Erythroblast (primary cell): Measurements from ENCODE around the gene PARD6G.

Experiments
- DNase-seq, 2 experiments: peaks; one replicate each; lab custom pipeline; 2025; lab: John Stamatoyannopoulos, UW
- GATA1 ChIP-seq: IDR thresholded peaks from 2 replicates; pipeline ENCODE4 v1.6.1; 2011; ENCODE audit warnings: low read depth, mild to moderate bottlenecking, control low read depth, low read length, moderate library complexity
- POLR2A ChIP-seq: IDR thresholded peaks from 2 replicates; pipeline ENCODE4 v1.6.1; 2011; ENCODE audit warnings: mild to moderate bottlenecking, low read length

Gene PARD6G

DNA sequence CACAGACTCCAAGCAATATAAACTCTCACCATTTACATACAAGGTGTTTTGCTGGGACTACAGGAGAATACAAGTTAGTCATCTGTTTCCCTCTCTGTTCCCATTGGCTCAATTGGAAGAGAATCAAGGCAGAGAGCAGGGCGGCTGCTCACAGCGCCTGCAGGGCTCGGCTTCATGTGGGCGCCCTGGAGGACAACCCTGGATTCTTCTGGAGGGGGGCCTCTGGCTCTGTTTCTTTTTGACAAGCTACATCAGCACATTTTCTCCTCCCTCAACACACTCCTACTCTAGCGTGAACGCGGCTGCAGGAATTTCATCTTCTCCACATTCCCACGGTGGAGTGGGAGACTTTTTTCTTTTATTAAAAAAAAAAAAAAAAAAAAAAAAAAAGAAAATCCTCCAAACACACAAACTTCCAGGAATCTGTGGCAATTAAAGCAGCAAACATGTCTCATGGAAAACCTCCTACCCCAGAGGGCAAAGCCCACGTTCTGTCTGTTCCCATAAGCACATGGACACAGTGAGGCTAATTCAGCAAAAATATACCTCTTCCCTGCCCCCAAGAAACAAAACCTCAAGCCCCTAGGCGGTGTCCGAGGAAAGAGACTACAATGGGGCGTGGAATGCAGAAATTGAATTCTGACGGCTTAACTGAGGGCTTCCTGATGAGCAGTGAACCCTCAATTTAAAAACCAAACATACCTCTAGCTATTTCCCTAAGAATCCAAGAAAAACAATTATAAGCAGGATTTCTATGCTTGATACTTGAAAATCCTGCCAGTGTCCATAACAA, 50.6 kb downstream of the PARD6G start:
- no peak for DNase-seq
- TF ChIP-seq GATA1, result no peak
- no peak for TF ChIP-seq POLR2A

DNA sequence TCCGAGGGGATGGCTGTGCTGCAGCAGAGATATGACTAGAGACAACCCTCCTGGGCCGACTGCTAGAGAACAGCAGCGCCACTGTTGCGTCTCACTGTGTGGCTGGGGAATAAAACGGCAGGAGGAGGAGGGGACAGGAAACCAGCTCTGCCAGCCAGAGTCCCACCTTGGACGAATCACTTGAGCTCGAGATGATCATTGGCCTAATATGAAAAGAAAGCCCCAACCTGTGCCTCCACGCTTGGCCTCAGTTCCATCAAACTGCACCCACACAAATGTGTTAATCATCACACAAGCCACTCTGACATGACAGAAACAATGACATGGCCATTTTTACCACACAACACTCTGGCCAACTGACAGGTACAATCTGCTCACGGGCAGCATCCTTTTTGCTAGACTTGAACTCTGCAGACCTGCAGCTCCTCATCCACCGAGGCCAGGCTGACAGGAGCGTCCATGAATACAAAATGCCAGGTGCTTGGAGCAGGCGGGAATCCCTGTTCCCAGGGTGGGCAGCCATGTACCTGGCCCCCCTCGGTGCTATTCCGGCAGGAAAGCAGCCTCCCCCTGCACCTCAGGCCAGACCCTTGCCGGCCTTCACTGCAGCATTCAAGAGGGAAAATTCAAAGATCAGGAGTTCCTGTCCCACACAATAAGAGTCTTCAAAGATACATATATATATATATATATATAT, 52.3 kb downstream of the PARD6G start:
- no peak for DNase-seq
- TF ChIP-seq GATA1, result no peak

DNA sequence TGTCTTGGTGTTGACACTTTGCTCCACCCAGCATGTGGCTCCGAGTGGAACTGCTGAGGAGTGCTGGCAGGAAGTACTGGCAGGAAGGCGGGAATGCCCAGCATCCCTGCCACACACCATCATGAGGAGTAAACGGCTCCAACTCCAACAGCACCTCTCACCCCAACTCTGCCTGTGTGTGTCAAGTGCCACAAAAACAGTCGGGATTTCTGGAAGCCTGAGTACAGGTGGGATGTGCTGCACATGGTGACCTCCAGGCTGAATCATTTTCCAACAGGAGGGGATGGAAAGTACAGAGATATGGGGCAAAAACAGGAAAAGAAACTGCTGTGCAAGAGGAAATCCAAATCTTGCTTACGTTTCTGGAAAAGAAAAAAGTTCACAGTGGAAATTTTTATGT, 53.6 kb downstream of the PARD6G start:
- TF ChIP-seq POLR2A (no peak), GATA1 (no peak)
- no peak for DNase-seq

GRCh38 chr18:80192653-80193385, 54.5 kb downstream of the PARD6G start:
- TF ChIP-seq GATA1, result no peak
- TF ChIP-seq POLR2A, result no peak
- DNase-seq, result no peak

GRCh38 chr18:80191907-80192652, 55.2 kb downstream of the PARD6G start:
- DNase-seq, result no peak
- TF ChIP-seq POLR2A (no peak), GATA1 (no peak)

- DNase-seq, result no peak
- TF ChIP-seq GATA1, result no peak
- no peak for TF ChIP-seq POLR2A
Observed at GRCh38 chr18:80191264-80191663, 56.0 kb downstream of the PARD6G start.

DNA sequence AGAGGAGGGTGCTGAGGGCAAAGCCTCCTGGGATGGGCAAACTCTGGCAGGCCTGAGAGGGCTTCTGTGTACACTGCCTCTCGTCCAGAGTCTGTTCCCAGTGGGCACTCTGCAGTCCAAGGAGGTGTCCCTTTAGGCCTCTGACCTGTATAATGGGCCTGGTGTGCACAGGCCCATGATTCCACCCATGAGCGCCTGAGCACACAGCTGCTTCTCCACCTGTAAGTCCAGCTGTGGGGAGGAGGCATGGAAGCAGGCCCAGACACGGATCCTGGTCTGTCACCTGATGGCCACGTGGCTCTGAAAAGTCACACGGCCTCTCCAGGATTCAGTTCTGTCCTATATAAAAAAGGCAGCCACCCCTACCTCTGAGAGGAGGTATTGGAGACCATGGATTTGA, 57.0 kb downstream of the PARD6G start:
- no peak for DNase-seq
- TF ChIP-seq GATA1 (no peak), POLR2A (no peak)

GRCh38 chr18:80189531-80189865, 57.8 kb downstream of the PARD6G start:
- no peak for DNase-seq
- TF ChIP-seq GATA1 (no peak), POLR2A (no peak)

DNA sequence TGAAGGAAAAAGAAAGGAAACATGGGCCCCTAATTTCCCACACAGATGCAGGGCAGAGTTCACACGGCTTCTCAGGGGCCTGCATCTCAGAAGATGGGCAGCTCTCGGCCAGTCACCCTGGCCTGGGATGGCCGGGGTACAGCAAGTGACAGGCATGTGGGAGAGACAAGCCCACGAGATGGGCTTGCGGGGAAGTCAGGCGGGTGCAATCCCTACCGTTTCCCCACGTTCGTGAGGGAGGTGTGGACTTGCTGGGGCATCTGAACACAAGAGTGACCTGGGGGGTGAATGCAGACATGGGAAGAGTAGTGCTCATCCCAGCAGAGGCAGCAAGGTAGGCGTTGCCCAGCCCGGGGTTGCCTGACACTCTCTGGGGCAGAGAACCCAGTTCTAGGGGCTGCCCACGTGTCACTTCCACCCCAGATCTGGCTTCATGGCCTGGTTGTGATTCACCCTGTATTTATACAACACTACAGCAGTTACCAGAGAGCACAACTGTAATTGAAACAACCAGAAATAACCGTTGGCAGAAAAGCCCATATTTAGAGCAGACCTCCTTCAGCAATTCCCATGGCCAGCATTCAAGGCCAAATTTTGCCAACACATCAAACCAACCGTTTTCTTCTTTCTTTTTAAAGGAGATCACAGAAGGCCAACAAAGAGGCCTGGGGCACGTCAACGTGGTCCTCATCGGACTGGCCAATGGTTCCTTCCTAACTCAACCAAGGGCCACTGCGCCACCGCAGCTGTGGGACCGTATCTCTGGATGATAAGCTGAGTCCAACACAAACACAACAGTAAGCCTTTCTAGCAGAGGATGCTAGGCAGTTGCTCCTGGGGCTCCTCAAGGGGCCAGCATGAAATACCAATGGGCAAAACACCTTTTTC, 58.4 kb downstream of the PARD6G start:
- no peak for DNase-seq
- no peak for TF ChIP-seq POLR2A
- TF ChIP-seq GATA1, result no peak

DNA sequence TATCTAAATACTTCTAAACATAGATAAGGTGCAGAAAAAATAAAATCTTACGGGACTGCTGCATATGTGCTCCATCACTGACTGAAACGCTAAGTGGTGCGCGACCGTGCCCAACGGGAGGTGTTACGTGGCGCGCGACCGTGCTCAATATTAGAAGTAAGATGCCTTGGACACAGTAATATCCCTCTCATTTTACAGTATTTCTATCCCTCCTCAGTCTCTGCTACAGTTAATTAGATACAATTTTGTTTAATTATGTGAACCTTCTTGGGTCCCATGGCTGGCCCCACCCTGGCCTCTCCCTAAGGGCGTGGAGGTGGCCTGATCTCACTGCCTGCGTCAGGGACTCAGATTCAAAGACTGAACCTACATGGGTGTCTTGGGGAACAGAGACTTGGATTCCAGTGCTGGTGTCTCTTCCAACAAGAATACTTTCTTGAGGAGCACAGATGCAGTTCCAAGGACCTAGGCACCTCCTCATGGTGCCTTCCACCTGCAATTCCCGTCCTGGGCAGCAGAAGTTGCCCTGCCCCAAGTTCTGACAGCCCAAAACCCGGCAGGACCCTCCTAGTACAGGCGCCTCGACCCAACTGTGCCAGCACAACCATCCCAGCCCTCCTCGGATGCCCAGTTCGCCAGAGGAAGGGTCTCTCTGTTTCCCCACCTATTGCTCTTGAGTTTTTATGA, 59.2 kb downstream of the PARD6G start:
- TF ChIP-seq GATA1 (no peak), POLR2A (no peak)
- DNase-seq, result no peak

DNA sequence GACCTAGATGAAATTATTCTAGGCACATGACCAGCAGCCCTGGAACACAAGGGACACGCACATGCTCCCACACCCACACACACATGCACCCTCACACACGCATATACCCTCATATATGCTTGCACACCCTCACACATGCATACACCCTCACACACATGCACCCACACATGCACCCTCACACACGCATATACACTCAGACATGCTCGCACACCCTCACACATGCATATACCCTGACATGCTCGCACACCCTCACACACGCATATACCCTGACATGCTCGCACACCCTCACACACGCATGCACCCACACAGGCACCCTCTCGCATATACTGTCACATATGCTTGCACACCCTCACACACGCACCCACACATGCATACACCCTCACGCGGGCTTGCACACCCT, 61.8 kb downstream of the PARD6G start:
- no peak for DNase-seq
- TF ChIP-seq GATA1 (no peak), POLR2A (no peak)

DNA sequence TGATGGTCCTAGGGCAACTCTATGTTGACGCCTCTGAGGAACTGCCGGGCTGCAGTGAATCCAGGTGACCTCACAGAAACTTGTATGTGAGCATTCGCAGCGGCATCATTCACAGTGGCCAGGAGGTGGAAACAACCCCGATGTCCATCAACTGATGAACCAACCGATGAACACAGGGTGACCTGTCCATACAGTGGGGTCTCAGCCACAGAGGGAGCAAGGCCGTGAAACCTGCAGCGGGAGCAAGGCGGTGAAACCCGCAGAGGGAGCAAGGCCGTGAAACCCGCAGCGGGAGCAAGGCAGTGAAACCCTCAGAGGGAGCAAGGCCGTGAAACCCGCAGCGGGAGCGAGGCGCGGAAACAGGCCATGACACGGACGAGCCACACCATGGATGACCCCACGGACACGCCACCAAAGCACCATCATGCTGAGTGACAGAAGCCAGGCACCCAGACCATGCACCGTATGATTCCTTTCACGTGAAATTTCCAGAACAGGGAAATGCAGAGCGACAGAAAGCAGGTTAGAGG, 63.0 kb downstream of the PARD6G start:
- DNase-seq, result no peak
- TF ChIP-seq POLR2A (no peak), GATA1 (no peak)
